ENCODE data around the gene MT1G.

The MT1G gene

DNA sequence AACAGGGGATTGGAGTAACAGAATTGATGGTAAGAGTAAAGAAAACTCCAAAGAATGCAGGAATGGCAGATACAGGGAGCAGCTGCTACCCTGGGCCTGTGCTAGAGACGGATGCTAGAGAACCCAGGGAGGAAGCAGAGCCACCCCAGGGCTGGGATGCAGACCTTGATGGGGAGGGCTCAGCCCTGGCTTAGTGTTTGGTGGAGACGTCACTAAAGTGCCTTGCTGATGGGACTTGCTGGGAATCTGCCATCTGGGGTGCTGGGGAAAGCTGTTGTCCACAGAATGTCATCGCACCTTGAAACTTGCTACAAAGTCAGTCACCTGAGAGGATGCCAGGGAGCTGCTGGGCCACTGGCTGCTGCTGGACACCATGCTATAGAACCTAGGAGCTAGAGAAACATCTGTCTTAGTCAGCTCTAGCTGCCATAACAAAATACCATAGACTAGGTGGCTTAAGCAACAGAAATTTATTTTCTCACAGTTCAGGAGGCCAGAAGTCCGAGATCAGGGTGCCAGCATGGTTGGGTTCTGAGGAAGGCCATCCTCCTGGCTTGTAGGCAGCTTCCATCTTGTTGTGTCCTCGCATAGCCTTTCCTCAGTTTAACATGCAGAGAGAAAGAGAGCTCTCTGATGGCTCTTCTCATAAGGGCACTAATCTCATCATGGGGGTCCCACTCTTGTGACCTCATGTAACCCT, 29.7 kb upstream of the MT1G start:
- in situ Hi-C loops (cut with HindIII; ENCODE audit: low sequenced_read_pairs), result no loop called here
- H3K4me3 ChIP-seq (ENCODE audit: low read depth, low read length), result no peak overlapping the region
- TF ChIP-seq, protein P1, sequence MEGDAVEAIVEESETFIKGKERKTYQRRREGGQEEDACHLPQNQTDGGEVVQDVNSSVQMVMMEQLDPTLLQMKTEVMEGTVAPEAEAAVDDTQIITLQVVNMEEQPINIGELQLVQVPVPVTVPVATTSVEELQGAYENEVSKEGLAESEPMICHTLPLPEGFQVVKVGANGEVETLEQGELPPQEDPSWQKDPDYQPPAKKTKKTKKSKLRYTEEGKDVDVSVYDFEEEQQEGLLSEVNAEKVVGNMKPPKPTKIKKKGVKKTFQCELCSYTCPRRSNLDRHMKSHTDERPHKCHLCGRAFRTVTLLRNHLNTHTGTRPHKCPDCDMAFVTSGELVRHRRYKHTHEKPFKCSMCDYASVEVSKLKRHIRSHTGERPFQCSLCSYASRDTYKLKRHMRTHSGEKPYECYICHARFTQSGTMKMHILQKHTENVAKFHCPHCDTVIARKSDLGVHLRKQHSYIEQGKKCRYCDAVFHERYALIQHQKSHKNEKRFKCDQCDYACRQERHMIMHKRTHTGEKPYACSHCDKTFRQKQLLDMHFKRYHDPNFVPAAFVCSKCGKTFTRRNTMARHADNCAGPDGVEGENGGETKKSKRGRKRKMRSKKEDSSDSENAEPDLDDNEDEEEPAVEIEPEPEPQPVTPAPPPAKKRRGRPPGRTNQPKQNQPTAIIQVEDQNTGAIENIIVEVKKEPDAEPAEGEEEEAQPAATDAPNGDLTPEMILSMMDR (IDR thresholded peaks at IDR 0.05; ENCODE audit: low read depth, low read length), result no peak
- no peak for DNase-seq (ENCODE audit: low read depth, low spot score)

DNA sequence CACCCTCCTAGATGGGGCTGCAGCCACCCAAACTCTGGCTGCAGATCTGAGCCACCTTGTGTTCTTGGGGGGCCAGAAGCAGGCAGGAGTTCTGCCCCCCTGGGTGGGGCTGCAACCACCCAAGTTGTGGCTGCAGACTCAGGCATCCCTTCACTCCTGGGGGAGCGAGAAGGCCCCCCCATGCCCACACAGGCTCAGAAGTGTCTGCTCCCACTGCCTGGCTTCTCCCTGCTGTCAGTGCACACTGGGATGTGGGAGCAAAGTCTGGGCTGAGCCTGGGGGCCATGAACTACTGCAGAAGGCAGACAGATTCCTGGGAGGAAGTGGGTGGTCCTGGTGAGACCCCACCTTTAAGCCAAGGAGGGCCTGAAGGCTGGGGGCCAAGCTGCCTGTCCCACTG, 27.4 kb upstream of the MT1G start:
- TF ChIP-seq, protein P1 (IDR thresholded peaks at IDR 0.05; ENCODE audit: low read depth, low read length), result no peak
- in situ Hi-C loops (cut with HindIII; ENCODE audit: low sequenced_read_pairs), result no loop called here
- DNase-seq (ENCODE audit: low read depth, low spot score), result no peak
- H3K4me3 ChIP-seq (ENCODE audit: low read depth, low read length), result no peak overlapping the region

DNA sequence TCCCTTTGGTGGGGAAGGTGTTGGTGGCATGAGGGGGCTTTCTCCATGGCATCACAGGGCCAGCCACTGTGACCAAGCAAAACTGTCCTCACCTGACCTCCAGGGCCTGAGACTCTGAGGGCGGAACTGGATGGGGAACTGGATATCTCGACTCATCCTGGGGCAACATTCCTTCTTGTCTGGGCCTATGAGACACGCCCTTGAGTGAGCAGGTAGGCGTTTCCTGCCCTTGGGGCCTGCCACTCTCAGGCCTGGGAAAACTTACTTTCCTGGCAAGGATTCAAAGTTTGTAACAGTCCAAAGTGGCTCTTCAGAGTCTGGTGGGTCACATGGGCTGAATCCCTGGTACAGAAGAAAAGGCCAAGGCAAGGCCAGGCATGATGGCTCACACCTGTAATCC, 24.0 kb upstream of the MT1G start:
- TF ChIP-seq, protein P1 (IDR thresholded peaks at IDR 0.05; ENCODE audit: low read depth, low read length), result no peak
- no peak for DNase-seq (ENCODE audit: low read depth, low spot score)
- in situ Hi-C loops (cut with HindIII; ENCODE audit: low sequenced_read_pairs), result no loop called here
- H3K4me3 ChIP-seq (ENCODE audit: low read depth, low read length), result no peak overlapping the region

DNA sequence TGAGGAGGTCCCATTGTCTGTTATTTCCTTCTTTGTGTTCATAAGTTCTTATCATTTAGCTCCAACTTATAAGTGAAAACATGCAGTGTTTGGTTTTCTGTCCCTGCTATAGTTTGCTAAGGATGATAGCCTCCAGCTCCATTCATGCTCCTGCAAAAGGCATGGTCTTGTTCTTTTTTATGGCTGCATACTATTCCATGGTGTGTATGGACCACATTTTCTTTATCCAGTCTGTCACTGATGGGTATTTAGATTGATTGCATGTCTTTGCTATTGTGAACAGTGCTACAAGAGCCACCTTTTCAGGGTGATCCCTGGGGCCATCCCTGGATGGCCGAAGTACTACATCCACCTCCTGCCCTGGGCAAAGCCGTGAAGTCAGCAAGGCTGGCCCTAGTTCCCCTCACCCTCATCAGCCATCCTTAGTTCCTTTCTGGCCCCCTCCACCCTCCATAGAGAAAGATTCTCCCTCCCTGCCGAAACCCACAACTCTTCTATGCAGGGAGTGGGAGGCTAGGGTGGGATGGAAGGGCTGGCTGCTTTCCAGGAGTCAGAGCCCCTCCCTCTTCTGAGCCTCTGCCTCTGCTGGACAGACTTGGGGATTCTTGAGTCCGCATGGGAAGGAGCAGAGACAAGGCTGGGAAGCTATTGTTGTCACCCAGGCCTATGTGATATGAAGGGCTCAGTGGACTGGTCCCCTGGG, 22.7 kb upstream of the MT1G start:
- DNase-seq (ENCODE audit: low read depth, low spot score), result no peak
- TF ChIP-seq, protein P1 (IDR thresholded peaks at IDR 0.05; ENCODE audit: low read depth, low read length), result no peak
- H3K4me3 ChIP-seq (ENCODE audit: low read depth, low read length), result no peak overlapping the region
- in situ Hi-C loops (cut with HindIII; ENCODE audit: low sequenced_read_pairs), result no loop called here

DNA sequence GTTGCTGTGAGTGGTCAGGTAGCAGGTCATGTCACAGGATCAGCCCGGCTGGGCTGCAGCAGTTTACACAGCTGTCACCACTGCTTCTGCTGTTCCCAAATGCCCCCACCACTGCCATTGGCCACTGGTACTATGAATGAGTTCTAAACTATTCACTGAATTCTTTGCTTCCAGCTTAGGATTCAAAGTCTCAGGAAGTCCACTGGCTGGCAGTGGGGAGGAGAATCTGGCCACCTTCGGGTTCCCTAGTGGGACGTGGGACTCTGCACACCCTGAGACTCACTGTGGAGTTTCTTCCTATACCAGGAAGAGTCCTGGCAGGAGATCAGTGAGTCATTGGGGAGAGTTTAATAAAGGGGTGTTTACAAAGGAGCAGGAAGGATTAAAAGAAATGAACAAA, 21.3 kb upstream of the MT1G start:
- in situ Hi-C loops (cut with HindIII; ENCODE audit: low sequenced_read_pairs), result no loop called here
- TF ChIP-seq, protein P1 (IDR thresholded peaks at IDR 0.05; ENCODE audit: low read depth, low read length), result no peak
- no peak for DNase-seq (ENCODE audit: low read depth, low spot score)
- H3K4me3 ChIP-seq (ENCODE audit: low read depth, low read length), result no peak overlapping the region

DNA sequence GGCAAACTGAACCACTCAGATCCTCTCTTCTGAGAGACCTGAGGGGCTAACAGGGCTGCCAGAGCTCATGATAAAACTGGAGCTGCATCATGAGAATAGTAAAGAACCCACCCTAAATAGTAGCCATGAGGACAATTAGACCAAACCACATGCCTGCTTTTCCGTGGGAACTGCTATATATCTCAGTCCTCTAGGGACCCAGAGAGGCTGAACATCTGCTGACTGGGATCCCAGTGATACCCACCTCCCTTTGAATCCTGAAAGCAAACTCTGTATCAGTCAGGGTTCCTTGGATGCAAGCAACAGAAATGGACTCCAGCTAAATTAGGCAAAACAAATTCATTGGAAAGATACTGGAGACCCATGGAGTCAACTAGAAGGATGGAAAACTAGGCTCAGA, 20.9 kb upstream of the MT1G start:
- DNase-seq (ENCODE audit: low read depth, low spot score), result no peak
- TF ChIP-seq, protein P1 (IDR thresholded peaks at IDR 0.05; ENCODE audit: low read depth, low read length), result no peak
- in situ Hi-C loops (cut with HindIII; ENCODE audit: low sequenced_read_pairs), result no loop called here
- H3K4me3 ChIP-seq (ENCODE audit: low read depth, low read length), result no peak overlapping the region
